HL-60 (cell line): ENCODE data around the gene DAGLA.

ENCODE experiments used
- DNase-seq, 2 experiments: peaks; one replicate each; pipeline ENCODE4 v3.0.0-alpha.2; 2010 to 2020; ENCODE audit warnings: low read depth in 1 of 2, low spot score in 1 of 2
- H3K27ac ChIP-seq: fragments of 250-450 bp; sonication (Bioruptor Pico); replicated peaks from 2 replicates; pipeline ENCODE4 v1.5.1; 2020; ENCODE audit warnings: mild to moderate bottlenecking, moderate library complexity
- H3K27me3 ChIP-seq: fragments of 250-450 bp; sonication (Bioruptor Pico); 2 replicates; pipeline ENCODE4 v1.5.1; 2021; ENCODE audit warnings: mild to moderate bottlenecking, moderate library complexity; ENCODE audit not compliant: insufficient read depth, poor library complexity, severe bottlenecking
- H3K4me3 ChIP-seq: replicated peaks from 2 replicates; pipeline ENCODE4 v1.5.1; 2011; ENCODE audit warnings: mild to moderate bottlenecking, control low read depth, low read length; ENCODE audit not compliant: insufficient read depth
- GABPA ChIP-seq: IDR thresholded peaks from 2 replicates; pipeline ENCODE4 v1.6.1; 2012; ENCODE audit warnings: low read depth
- POLR2AphosphoS5 ChIP-seq: IDR thresholded peaks from 2 replicates; pipeline ENCODE4 v1.6.1; 2012; ENCODE audit warnings: low read depth
- SPI1 ChIP-seq: IDR thresholded peaks from 2 replicates; pipeline ENCODE4 v1.6.1; 2012; ENCODE audit warnings: low read depth, mild to moderate bottlenecking, borderline replicate concordance
- TF ChIP-seq, protein P1 (sequence below): IDR thresholded peaks from one replicate; pipeline ENCODE4 v1.5.1; 2011; ENCODE audit warnings: low read length, control low read depth, inconsistent platforms; ENCODE audit not compliant: insufficient read depth
- TF ChIP-seq, protein P2 (sequence below): IDR thresholded peaks from 2 replicates; pipeline ENCODE4 v1.6.1; 2012; ENCODE audit warnings: low read depth; ENCODE audit not compliant: insufficient replicate concordance

DAGLA gene

DNA sequence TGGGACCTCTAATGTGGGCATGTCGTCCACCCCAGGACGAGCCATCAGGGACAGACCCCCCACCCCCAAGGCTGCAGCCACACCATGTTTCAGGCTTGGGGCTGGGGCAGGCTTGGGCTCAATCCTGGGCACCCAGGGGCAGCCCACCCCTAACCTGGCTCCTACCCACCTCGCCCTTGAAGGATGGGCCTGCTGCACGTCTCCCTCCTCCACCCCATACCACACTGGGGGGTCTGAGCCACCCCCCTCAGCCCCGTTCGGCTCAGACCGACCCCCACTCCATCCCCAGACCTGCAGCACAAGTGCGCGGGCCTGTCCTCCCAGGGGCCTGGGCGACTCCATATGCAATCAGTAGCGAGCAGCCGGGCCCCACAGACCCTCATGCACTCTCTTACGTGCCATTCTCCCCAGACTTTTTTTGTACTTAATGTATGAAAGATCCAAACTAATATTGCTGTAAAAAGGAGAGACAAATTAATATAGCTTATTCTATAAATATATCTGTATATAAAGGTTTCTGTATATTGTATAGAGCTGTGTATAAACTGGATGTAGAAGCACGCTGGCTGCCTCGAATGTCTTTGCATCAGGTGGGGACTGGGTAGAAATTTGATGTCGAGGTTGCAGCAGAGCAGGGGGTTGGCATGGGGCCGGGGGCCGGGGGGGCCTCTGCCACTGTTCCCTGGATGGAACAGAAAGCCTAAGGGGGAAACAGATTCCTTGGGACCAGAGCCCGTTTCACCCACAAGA lies 66.4 kb downstream of the DAGLA start:
- H3K27me3 ChIP-seq: peaks cover 8% of the 10 kb centered on the region
- H3K27ac ChIP-seq: no peak overlapping the region
- no peak overlapping the region for H3K4me3 ChIP-seq
- no peak for DNase-seq
- TF ChIP-seq, protein P1, sequence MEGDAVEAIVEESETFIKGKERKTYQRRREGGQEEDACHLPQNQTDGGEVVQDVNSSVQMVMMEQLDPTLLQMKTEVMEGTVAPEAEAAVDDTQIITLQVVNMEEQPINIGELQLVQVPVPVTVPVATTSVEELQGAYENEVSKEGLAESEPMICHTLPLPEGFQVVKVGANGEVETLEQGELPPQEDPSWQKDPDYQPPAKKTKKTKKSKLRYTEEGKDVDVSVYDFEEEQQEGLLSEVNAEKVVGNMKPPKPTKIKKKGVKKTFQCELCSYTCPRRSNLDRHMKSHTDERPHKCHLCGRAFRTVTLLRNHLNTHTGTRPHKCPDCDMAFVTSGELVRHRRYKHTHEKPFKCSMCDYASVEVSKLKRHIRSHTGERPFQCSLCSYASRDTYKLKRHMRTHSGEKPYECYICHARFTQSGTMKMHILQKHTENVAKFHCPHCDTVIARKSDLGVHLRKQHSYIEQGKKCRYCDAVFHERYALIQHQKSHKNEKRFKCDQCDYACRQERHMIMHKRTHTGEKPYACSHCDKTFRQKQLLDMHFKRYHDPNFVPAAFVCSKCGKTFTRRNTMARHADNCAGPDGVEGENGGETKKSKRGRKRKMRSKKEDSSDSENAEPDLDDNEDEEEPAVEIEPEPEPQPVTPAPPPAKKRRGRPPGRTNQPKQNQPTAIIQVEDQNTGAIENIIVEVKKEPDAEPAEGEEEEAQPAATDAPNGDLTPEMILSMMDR: no peak
- TF ChIP-seq, protein P2, sequence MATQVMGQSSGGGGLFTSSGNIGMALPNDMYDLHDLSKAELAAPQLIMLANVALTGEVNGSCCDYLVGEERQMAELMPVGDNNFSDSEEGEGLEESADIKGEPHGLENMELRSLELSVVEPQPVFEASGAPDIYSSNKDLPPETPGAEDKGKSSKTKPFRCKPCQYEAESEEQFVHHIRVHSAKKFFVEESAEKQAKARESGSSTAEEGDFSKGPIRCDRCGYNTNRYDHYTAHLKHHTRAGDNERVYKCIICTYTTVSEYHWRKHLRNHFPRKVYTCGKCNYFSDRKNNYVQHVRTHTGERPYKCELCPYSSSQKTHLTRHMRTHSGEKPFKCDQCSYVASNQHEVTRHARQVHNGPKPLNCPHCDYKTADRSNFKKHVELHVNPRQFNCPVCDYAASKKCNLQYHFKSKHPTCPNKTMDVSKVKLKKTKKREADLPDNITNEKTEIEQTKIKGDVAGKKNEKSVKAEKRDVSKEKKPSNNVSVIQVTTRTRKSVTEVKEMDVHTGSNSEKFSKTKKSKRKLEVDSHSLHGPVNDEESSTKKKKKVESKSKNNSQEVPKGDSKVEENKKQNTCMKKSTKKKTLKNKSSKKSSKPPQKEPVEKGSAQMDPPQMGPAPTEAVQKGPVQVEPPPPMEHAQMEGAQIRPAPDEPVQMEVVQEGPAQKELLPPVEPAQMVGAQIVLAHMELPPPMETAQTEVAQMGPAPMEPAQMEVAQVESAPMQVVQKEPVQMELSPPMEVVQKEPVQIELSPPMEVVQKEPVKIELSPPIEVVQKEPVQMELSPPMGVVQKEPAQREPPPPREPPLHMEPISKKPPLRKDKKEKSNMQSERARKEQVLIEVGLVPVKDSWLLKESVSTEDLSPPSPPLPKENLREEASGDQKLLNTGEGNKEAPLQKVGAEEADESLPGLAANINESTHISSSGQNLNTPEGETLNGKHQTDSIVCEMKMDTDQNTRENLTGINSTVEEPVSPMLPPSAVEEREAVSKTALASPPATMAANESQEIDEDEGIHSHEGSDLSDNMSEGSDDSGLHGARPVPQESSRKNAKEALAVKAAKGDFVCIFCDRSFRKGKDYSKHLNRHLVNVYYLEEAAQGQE: no peak
- TF ChIP-seq POLR2AphosphoS5 (no peak), GABPA (no peak), SPI1 (no peak)

DNA sequence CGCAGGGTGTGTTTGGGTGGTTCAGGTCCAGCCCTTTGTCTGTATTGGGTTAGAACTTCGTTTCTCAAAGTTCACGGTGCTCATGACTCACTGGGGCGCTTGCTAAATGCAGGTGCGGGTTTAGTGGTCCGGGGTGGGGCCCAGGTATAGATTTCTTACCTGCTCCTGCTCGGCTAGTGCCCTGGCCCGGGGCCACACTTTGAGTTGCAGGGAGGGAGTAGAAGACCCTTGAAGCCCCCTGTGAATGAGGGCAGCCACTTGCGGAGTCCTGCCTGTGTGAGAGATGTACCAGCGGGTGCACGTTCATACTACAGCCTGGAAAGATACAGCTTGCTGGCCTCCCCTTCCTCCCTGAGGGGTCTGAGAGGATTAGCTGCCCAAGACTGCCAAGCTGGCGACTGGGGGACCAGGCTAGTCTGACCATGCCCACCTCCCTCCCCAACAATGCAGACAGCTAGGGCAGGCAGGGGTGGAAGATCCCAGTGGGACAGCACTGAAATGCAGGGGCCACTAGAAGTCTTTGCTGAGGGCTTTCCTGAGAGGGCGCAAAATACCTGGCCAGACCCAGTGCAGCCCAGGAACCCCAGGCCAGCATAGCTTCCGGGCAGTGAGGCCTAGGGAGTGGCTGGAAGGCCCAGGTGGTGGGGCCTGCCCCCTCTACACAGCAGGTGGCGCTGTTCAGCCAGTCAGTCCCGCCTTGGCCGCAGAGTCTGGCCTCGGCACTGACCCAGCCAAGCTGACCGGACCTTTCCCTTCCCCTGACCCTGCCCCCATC lies 67.2 kb downstream of the DAGLA start:
- no peak overlapping the region for H3K4me3 ChIP-seq
- peak; percentile 32 to 39 for DNase-seq
- H3K27ac ChIP-seq: no peak overlapping the region

DNA sequence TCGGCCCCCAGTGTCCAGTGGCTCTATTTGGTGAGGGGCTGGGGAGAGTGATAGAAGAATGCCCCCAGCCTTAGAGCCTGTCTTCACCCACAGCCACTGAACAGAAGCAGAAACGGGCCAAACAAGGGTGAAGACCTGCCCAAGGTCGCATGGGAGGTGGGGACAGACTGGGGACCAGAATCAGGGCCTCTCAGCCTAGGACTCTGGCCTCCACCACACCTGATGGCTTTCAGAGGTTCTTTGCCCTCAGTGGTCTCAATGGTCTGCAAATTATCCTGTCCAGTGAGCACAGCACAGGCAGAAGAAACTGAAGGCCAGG lies 67.7 kb downstream of the DAGLA start:
- no peak for DNase-seq
- no peak overlapping the region for H3K4me3 ChIP-seq
- TF ChIP-seq GABPA (no peak), POLR2AphosphoS5 (no peak), SPI1 (no peak)
- TF ChIP-seq, protein P2: no peak
- TF ChIP-seq, protein P1: no peak
- H3K27me3 ChIP-seq: peaks cover 18% of the 10 kb centered on the region
- no peak overlapping the region for H3K27ac ChIP-seq

More for the DNA sequence above, 67.2 kb downstream of the DAGLA start:
- TF ChIP-seq GABPA: no peak
- TF ChIP-seq POLR2AphosphoS5: no peak
- TF ChIP-seq, protein P2: no peak
- TF ChIP-seq, protein P1: peak; percentile 92
- no peak for TF ChIP-seq SPI1
- peaks cover 14% of the 10 kb centered on the region for H3K27me3 ChIP-seq
